ENCODE results near the gene SIX6. TPM values are rescaled to one million over a fixed set of nuclear protein-coding genes. Genes with fewer than 3 reads are reported as not detected.

The SIX6 gene
- total and polyA plus RNA-seq, 8 donors = not detected

- Histone ChIP-seq H3K9me3 (no peaks in the 10 kb centered on the region), H3K4me1 (peaks cover 4 to 24% of the 10 kb centered on the region in 2 donors), H3K27ac (no peak overlapping the region), H3K36me3 (no peaks in the 10 kb centered on the region), H3K27me3 (peaks cover 98 to 100% of the 10 kb centered on the region in 2 donors), H3K4me3 (no peak overlapping the region)
- DNase-seq (no peak), ATAC-seq (no peak)
- intact Hi-C loops (cut with DNase I) = no loop called here
- no peak for TF ChIP-seq CTCF (IDR thresholded peaks at IDR 0.05)
These were observed 4.1 kb downstream of the SIX6 start for GRCh38 chr14:60512973-60513571.

- H3K36me3 ChIP-seq = no peaks in the 10 kb centered on the region
- peaks cover 91 to 99% of the 10 kb centered on the region in 2 donors for H3K27me3 ChIP-seq
- DNase-seq (no peak), ATAC-seq (no peak)
- no peak for TF ChIP-seq CTCF (IDR thresholded peaks at IDR 0.05)
- peak overlapping the region; percentile 15 to 26 for H3K4me3 ChIP-seq
- peaks cover 0 to 24% of the 10 kb centered on the region in 2 donors for H3K4me1 ChIP-seq
- H3K27ac ChIP-seq = no peak overlapping the region
- no peaks in the 10 kb centered on the region for H3K9me3 ChIP-seq
- intact Hi-C loops (cut with DNase I) = no loop called here
These were observed 5.4 kb downstream of the SIX6 start for GRCh38 chr14:60514378-60514740.

- Histone ChIP-seq H3K4me1 (peaks cover 0 to 24% of the 10 kb centered on the region in 2 donors), H3K9me3 (no peaks in the 10 kb centered on the region), H3K36me3 (no peaks in the 10 kb centered on the region), H3K27ac (no peak overlapping the region), H3K4me3 (peak overlapping the region; percentile 15 to 26), H3K27me3 (peaks cover 86 to 93% of the 10 kb centered on the region in 2 donors)
- DNase-seq (peak in 2 of 4 donors; percentile 48 to 77), ATAC-seq (peak; percentile 68)
- TF ChIP-seq CTCF (IDR thresholded peaks at IDR 0.05) = peak; percentile 14 to 23
- intact Hi-C loops (cut with DNase I) = no loop called here
These were observed 6.0 kb downstream of the SIX6 start for GRCh38 chr14:60514741-60515491.

GRCh38 chr14:60515511-60516289 is 6.8 kb downstream of the SIX6 start:
- ATAC-seq (no peak), DNase-seq (peak in 1 of 4 donors; percentile 79)
- peaks cover 0 to 22% of the 10 kb centered on the region in 2 donors for H3K4me1 ChIP-seq
- H3K4me3 ChIP-seq = no peak overlapping the region
- no peak overlapping the region for H3K27ac ChIP-seq
- no peak for TF ChIP-seq CTCF (IDR thresholded peaks at IDR 0.05)
- no peaks in the 10 kb centered on the region for H3K9me3 ChIP-seq
- H3K36me3 ChIP-seq = no peaks in the 10 kb centered on the region
- peaks cover 78 to 93% of the 10 kb centered on the region in 2 donors for H3K27me3 ChIP-seq
- intact Hi-C loops (cut with DNase I) = no loop called here

- intact Hi-C loops (cut with DNase I) = no loop called here
These were observed 23.5 kb downstream of the SIX6 start for GRCh38 chr14:60532442-60532841.

More at GRCh38 chr14:60532442-60532841, 23.5 kb downstream of the SIX6 start:
- Histone ChIP-seq H3K27ac (no peak overlapping the region), H3K4me3 (no peak overlapping the region), H3K27me3 (peaks cover 0 to 9% of the 10 kb centered on the region in 2 donors), H3K36me3 (no peaks in the 10 kb centered on the region), H3K4me1 (no peaks in the 10 kb centered on the region), H3K9me3 (peaks cover 0 to 4% of the 10 kb centered on the region in 2 donors)
- ATAC-seq (no peak), DNase-seq (no peak)
- TF ChIP-seq CTCF (IDR thresholded peaks at IDR 0.05) = no peak
